Fibroblast of lung (primary cell): ENCODE results near the gene L3HYPDH.

Experiments used
- CTCF ChIP-seq, 2 donors: IDR thresholded peaks in 1 of 2; conservative IDR thresholded peaks in 1 of 2; 1 replicate in 1 of 2; 2 replicates in 1 of 2; pipeline ENCODE4 v1.5.1; 2011 to 2012; ENCODE audit warnings: low read length in 2 of 2, control low read depth in 1 of 2, inconsistent platforms in 1 of 2, low read depth in 1 of 2, mild to moderate bottlenecking in 1 of 2
- EZH2 ChIP-seq: IDR thresholded peaks from 2 replicates; pipeline ENCODE4 v1.5.1; 2012; ENCODE audit warnings: low read length, control low read depth, mild to moderate bottlenecking; ENCODE audit errors: missing control alignments

DNA sequence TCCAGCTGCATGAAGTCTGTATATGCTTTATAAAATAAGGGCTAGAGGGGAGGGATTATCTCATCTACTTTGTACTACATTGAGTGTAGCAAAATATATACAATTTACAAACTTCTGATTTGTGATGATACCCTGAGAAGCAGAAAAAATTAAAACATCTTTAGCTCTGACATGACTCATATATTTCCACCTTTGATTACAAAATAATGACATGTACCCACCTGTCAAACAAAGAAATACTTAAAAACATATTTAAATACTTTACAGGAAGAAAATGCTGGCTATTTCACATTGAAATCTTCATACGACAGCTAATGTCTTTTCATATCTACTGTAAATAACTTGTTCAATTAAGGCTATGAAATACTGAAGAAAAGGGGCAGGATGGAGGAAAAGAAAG lies 22.3 kb downstream of the L3HYPDH start:
- TF ChIP-seq CTCF (conservative IDR thresholded peaks at IDR 0.05 in 1 of 2, IDR thresholded peaks at IDR 0.05 in 1 of 2; ENCODE audit: low read depth in 1 of 2, low read length in 2 of 2) (no peak), EZH2 (no peak)
